IPS-20b (cell line): ENCODE data around the gene NMU.
"Not testable (repeated sequence)": the region's sequence is repeated elsewhere in the genome, so short reads cannot be mapped to it uniquely, and the experiment has no call there.

Source experiments
- H3K27ac ChIP-seq: one replicate; pipeline ENCODE4 v1.5.1; 2013; ENCODE audit warnings: low read length
- H3K27me3 ChIP-seq: 2 replicates; pipeline ENCODE4 v1.6.1; 2013; ENCODE audit warnings: mild to moderate bottlenecking, low read length, inconsistent platforms; ENCODE audit not compliant: insufficient read depth
- H3K36me3 ChIP-seq: 2 replicates; pipeline ENCODE4 v1.6.1; 2013; ENCODE audit warnings: low read depth, mild to moderate bottlenecking, inconsistent platforms, low read length, moderate library complexity; ENCODE audit not compliant: insufficient read depth
- H3K4me1 ChIP-seq: 2 replicates; pipeline ENCODE4 v1.6.1; 2013; ENCODE audit warnings: mild to moderate bottlenecking, control low read depth, inconsistent platforms, low read length, moderate library complexity; ENCODE audit not compliant: insufficient read depth
- H3K4me3 ChIP-seq: 2 replicates; pipeline ENCODE4 v1.5.1; 2013; ENCODE audit warnings: mild to moderate bottlenecking, low read length, inconsistent platforms
- H3K9ac ChIP-seq: 2 replicates; pipeline ENCODE4 v1.6.1; 2013; ENCODE audit warnings: low read depth, mild to moderate bottlenecking, inconsistent platforms, low read length, moderate library complexity
- H3K9me3 ChIP-seq: 2 replicates; pipeline ENCODE4 v1.6.1; 2013; ENCODE audit warnings: mild to moderate bottlenecking, low read depth, low read length, inconsistent platforms; ENCODE audit not compliant: insufficient read depth

NMU gene, protein sequence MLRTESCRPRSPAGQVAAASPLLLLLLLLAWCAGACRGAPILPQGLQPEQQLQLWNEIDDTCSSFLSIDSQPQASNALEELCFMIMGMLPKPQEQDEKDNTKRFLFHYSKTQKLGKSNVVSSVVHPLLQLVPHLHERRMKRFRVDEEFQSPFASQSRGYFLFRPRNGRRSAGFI

DNA sequence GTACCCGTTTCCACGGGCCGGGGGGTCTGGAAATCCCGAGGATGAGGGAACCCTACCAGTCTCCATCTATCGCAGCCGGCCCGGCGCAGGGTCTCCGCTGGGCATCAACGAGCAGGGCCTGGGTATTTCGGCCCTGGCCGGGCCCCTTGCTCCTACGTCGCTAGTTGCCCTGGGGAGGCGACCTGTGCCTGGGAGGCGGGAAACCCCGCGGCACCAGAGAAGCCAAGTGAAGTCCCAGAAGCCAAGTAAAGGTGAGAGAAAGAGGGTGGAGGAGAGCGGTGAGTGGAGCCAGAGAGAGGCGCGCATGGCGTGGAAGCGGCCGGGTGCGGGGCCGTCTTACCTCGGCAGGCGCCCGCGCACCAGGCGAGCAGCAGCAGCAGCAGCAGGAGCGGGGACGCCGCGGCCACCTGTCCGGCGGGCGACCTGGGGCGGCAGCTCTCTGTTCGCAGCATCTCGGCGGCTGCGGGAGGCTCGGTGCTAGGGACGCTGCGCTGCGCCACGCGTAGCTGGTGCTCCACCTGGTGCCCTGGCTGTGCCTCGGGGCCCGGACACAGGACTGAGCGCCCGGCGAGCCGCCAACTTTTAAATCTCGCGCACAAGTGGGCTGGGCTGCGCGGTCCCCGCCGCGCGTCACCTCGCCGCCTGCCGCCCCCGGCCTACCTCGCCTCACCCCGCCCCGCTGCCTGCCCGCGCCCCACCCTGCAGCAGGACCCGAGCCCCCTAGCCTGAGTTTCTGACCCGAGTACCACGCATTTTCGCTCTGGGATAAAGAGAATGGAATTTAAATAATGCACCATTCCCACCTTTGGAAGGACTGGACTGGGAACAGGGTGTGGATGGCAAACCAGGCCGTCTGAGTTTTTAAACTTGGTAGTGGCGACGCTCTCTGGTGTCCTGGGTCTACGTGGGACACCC lies at the start of gene NMU:
TSS of gene NMU (minus strand) at position 558 of the 915 bp plus-strand sequence. CDS start at position 452, 106 bp downstream.
- H3K36me3 ChIP-seq: no peaks in the 10 kb centered on the region
- no peaks in the 10 kb centered on the region; the same call in 1 of the 2 replicates for H3K9me3 ChIP-seq
- H3K27ac ChIP-seq: no peak within 1 kb of the TSS
- peak within 1 kb of the TSS; percentile 58; the same call in 1 of the 2 replicates for H3K9ac ChIP-seq
- peaks cover 31% of the 10 kb centered on the region; the same call in 1 of the 2 replicates for H3K27me3 ChIP-seq
- peaks cover 37% of the 10 kb centered on the region; the same call in 1 of the 2 replicates for H3K4me1 ChIP-seq
- H3K4me3 ChIP-seq: peak within 1 kb of the TSS; percentile 83

DNA sequence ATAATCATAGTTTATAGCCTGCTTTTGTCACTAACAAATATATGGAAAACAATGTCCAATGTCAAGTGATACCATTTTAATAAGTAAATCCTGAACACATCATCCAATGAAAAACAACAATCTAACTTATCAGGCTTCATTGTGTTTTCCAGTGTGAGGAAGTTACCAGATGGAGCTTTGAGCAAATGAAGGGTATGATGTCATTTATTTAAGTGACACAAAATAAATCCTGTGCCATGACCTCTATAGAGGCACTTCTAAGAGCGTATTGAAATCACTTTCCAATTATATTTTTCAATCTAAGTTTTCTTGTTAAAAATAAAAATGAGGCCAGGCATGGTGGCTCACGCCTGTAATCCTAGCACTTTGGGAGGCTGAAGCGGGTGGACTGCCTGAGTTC lies 48.2 kb upstream of the NMU start:
- H3K4me3 ChIP-seq: no peak overlapping the region
- H3K4me1 ChIP-seq: peaks cover 7% of the 10 kb centered on the region; the same call in 1 of the 2 replicates
- H3K9me3 ChIP-seq: no peaks in the 10 kb centered on the region
- H3K36me3 ChIP-seq: no peaks in the 10 kb centered on the region
- no peaks in the 10 kb centered on the region for H3K27me3 ChIP-seq
- H3K27ac ChIP-seq: no peak overlapping the region
- no peak overlapping the region for H3K9ac ChIP-seq

DNA sequence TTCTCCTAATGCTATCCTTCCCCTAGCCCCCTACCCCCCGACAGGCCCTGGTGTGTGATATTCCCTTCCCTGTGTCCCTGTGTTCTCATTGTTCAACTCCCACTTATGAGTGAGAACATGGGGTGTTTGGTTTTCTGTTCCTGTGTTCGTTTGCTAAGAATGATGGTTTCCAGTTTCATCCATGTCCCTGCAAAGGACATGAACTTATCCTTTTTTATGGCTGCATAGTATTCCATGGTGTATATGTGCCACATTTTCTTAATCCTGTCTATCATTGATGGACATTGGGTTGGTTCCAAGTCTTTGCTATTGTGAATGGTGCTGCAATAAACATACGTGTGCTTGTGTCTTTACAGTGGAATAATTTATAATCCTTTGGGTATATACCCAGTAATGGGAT lies 46.7 kb upstream of the NMU start:
- not testable (repeated sequence) for H3K4me1 ChIP-seq, H3K9me3 ChIP-seq, H3K27ac ChIP-seq, H3K9ac ChIP-seq, H3K4me3 ChIP-seq, H3K36me3 ChIP-seq, H3K27me3 ChIP-seq

DNA sequence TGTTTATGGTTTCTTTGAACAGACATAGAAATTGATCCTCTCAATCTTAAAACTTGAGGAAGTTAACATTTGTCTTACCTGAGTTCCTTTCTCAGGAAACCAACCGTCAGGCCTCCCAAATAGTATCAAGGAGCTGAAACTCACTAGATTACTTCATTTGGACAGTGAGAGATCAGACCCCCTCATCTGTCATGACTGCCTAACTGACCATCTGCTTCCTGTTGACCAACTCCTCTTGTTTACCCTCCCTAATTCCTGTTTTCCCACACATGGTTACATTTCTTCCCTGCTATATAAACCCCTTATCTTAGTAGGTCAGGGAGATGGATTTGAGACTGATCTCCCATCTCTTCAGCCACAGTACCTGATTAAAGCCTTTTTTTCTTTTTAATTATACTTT lies 46.2 kb upstream of the NMU start:
- Histone ChIP-seq H3K9ac (no peak overlapping the region), H3K4me3 (no peak overlapping the region), H3K9me3 (no peaks in the 10 kb centered on the region), H3K4me1 (peaks cover 7% of the 10 kb centered on the region; the same call in 1 of the 2 replicates), H3K27me3 (no peaks in the 10 kb centered on the region), H3K36me3 (no peaks in the 10 kb centered on the region), H3K27ac (no peak overlapping the region)

DNA sequence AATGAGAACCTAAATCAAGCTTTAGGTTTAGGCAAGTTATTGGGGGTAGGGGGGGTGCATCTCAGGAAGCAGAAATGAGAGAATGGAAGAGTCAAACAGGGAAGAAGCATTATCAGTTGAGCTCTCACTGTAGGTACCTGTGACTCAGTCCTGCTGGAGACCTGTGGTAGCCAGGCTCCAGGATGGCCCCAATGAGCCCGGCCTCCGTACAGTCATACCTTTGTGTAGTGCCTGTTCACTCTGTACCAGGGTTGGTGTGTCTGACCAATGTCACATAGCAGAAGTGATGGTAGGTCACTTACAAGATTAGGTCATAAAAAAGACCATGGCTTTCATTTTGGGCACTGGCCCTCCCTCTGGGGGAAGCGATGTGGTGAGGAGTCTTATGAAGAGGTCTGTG lies 45.3 kb upstream of the NMU start:
- Histone ChIP-seq H3K27ac (no peak overlapping the region), H3K36me3 (no peaks in the 10 kb centered on the region), H3K4me1 (peaks cover 7% of the 10 kb centered on the region; the same call in 1 of the 2 replicates), H3K4me3 (no peak overlapping the region), H3K9ac (no peak overlapping the region), H3K27me3 (no peaks in the 10 kb centered on the region), H3K9me3 (no peaks in the 10 kb centered on the region)

DNA sequence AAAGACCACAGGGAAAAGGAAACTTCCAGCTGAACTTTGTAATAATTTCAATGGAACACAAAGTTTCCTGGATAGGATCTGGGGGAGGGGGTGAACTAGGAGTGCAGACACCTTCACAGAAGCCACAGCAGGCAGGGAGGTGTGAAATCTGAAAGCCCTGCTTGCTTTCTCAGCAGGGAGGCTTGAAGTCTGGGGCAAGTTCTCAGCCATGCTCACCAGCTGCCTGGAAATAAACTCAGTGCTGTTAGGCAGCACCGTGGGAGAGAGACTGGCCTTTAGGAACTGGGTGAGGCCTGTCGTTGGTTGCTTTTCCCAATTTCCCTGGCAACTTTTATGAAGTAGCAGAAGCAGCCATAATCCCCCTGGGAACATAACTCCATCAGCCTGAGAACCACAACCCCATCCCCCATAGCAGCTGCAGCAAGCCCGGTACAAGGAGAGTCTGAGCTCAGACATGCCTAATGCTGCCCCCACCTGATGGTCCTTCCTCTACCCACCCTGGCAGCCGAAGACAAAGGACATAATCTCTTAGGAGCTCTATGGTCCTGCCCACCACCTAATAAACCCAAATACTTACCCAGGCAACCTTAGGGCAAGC lies 39.2 kb upstream of the NMU start:
- H3K4me1 ChIP-seq: peaks cover 8% of the 10 kb centered on the region; the same call in 1 of the 2 replicates
- no peak overlapping the region for H3K4me3 ChIP-seq
- H3K9me3 ChIP-seq: no peaks in the 10 kb centered on the region; the same call in 1 of the 2 replicates
- no peak overlapping the region for H3K9ac ChIP-seq
- H3K27ac ChIP-seq: no peak overlapping the region
- H3K36me3 ChIP-seq: no peaks in the 10 kb centered on the region
- no peaks in the 10 kb centered on the region for H3K27me3 ChIP-seq

DNA sequence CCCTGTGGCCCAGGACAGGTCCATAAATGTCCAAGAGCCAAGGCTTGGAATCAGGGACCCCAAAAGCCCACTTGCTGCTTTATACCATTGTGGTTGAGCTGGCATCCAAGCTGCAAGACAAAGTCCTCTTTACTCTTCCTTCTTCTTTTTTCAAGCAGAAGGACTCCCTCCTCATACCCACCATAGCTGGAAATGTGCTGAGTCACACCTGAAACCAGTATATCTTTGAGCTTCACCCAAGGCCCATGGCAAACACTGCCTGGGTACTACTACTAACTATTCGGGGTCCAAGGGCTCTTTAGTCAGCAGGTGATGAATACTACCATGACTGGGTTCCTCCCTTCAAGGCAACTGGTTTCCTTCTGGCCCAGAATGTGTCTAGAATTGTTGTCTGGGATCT lies 37.3 kb upstream of the NMU start:
- no peaks in the 10 kb centered on the region for H3K27me3 ChIP-seq
- no peaks in the 10 kb centered on the region for H3K36me3 ChIP-seq
- H3K4me3 ChIP-seq: no peak overlapping the region
- no peak overlapping the region for H3K27ac ChIP-seq
- no peaks in the 10 kb centered on the region; the same call in 1 of the 2 replicates for H3K9me3 ChIP-seq
- H3K9ac ChIP-seq: no peak overlapping the region
- H3K4me1 ChIP-seq: peaks cover 8% of the 10 kb centered on the region; the same call in 1 of the 2 replicates

DNA sequence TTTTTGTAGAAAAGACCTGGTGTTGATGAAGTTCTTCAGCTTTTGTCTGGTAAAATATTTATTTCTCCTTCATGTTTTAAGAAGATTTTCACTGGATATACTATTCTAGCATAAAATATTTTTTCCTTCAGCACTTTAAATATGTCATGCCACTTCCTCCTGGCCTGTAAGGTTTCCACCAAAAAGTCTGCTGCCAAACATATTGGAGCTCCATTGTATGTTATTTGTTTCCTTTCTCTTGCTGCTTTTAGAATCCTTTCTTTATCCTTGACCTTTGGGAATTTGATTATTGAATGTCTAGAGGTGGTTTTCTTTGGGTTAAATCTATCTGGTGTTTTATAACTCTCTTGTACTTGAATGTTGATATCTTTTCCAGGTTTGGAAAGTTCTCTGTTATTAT lies 35.6 kb upstream of the NMU start:
- H3K27me3 ChIP-seq: no peaks in the 10 kb centered on the region
- H3K9ac ChIP-seq: no peak overlapping the region
- no peaks in the 10 kb centered on the region; the same call in 1 of the 2 replicates for H3K9me3 ChIP-seq
- H3K4me3 ChIP-seq: no peak overlapping the region
- H3K27ac ChIP-seq: no peak overlapping the region
- H3K4me1 ChIP-seq: peaks cover 13% of the 10 kb centered on the region; the same call in 1 of the 2 replicates
- no peaks in the 10 kb centered on the region for H3K36me3 ChIP-seq

DNA sequence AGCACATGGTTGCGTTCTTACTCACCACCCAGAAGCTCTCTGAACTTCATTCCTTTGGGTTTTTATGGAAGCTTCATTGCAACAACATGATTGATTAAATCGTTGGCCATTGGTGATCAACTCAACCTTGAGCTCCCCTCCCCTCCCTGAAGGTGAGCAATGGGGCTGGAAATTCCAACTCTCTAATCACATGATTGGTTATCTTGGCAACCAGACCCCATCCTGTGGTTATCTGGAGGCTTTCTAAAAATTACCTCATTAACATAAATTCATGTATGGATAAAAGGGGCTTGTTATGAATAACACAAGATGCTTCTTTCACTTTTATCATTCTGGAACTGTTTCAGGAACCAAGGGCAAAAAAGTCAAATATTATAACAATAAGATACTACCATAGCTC lies 34.6 kb upstream of the NMU start:
- Histone ChIP-seq H3K27ac (no peak overlapping the region), H3K4me1 (peaks cover 13% of the 10 kb centered on the region; the same call in 1 of the 2 replicates), H3K9ac (no peak overlapping the region), H3K36me3 (no peaks in the 10 kb centered on the region), H3K4me3 (no peak overlapping the region), H3K27me3 (no peaks in the 10 kb centered on the region), H3K9me3 (no peaks in the 10 kb centered on the region; the same call in 1 of the 2 replicates)

DNA sequence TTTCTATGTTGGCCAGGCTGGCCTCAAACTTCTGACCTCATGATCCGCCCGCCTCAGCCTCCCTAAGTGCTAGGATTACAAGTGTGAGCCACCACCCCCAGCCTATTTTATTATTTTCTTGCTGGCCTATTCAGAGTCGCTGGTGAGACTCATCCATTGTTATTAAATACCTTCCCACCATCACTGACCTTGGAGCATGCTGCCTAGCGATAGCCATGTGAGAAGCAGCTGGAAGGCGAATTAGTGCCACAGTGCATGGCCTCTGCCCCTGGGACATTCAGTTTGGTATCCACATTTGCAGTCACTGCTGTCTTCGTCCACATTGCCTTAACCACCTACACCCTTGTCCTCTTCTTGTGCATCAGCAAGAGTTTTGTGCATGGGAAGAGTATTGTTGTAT lies 32.4 kb upstream of the NMU start:
- Histone ChIP-seq H3K4me3 (no peak overlapping the region), H3K9me3 (no peaks in the 10 kb centered on the region; the same call in 1 of the 2 replicates), H3K27me3 (no peaks in the 10 kb centered on the region), H3K9ac (no peak overlapping the region), H3K27ac (no peak overlapping the region), H3K4me1 (peaks cover 7% of the 10 kb centered on the region; the same call in 1 of the 2 replicates), H3K36me3 (no peaks in the 10 kb centered on the region)

DNA sequence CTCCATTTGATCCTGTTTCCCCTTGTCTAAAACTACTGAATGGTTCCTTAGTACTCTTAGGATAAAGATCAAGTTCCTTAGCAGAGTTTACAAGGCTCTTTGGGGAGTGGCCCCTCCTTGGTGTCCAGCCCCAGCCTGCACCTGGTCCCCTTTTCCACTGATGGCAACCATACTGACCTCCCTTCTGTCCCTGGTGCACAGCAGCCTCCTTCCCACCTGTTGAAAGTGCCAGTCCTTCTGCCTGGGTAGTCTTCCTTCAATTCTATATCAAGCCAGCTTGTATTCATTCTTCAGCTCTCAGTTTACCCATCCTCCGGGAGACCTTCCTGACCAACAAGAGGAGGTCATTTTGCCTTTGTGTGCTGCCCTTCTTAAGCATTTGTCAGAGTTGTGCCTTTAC lies 30.4 kb upstream of the NMU start:
- H3K9ac ChIP-seq: no peak overlapping the region
- no peaks in the 10 kb centered on the region for H3K9me3 ChIP-seq

More for the DNA sequence above, 30.4 kb upstream of the NMU start:
- H3K27me3 ChIP-seq: no peaks in the 10 kb centered on the region
- no peak overlapping the region for H3K4me3 ChIP-seq
- H3K36me3 ChIP-seq: no peaks in the 10 kb centered on the region
- H3K27ac ChIP-seq: no peak overlapping the region
- H3K4me1 ChIP-seq: peaks cover 7% of the 10 kb centered on the region; the same call in 1 of the 2 replicates
